ENCODE measurements around the gene GREB1. TPM values are rescaled to one million over a fixed set of nuclear protein-coding genes. Genes with fewer than 3 reads are reported as not detected.

The GREB1 gene
- polyA plus RNA-seq, 1 of the 3 experiments (the other 2 are of a cell fraction) = 2.9 TPM

GRCh38 chr2:11583840-11584524 lies 50.1 kb downstream of the GREB1 start:
- Histone ChIP-seq H3K9me3 (no peaks in the 10 kb centered on the region), H3K4me2 (peak overlapping the region; percentile 48; the same call in 1 of the 2 replicates), H2AFZ (ENCODE audit: low read depth) (no peak overlapping the region), H3F3A (replicated peaks; ENCODE audit: insufficient read depth) (no peaks in the 10 kb centered on the region), H3K27ac (ENCODE audit: low read depth in 2 of 2, low read length in 1 of 2) (peak overlapping the region in 1 of 2 experiments; percentile 80; a peak in 2 of 4 replicates), H4K20me1 (ENCODE audit: insufficient read depth) (no peaks in the 10 kb centered on the region), H3K79me2 (ENCODE audit: insufficient read depth) (no peaks in the 10 kb centered on the region), H3K4me1 (ENCODE audit: control insufficient read depth in 1 of 2, insufficient read depth in 2 of 2, low read depth in 1 of 2, low read length in 1 of 2) (no peaks in the 10 kb centered on the region; a peak in 2 of 4 replicates), H3K27me3 (ENCODE audit: insufficient read depth) (no peaks in the 10 kb centered on the region), H3K4me3 (ENCODE audit: low read depth in 2 of 2, low read length in 1 of 2) (no peak overlapping the region; a peak in 1 of 4 replicates), H3K9me2 (no peaks in the 10 kb centered on the region), H3K9ac (peak overlapping the region; percentile 25; the same call in 1 of the 2 replicates), H3K36me3 (replicated peaks in 1 of 2; ENCODE audit: control insufficient read depth in 1 of 2, insufficient read depth in 2 of 2, low read length in 1 of 2) (peaks cover 0 to 2% of the 10 kb centered on the region in 2 experiments)
- 52% methylated on average over 14 of the region's 14 CpGs for WGBS (ENCODE audit: low lambda C conversion rate)
- TF ChIP-seq EP300 (IDR thresholded peaks at IDR 0.05; ENCODE audit: borderline replicate concordance in 1 of 2, low read depth in 1 of 2, low read length in 1 of 2) (peak in 1 of 2 experiments; percentile 12; a peak in 1 of 4 replicates), TCF12 (IDR thresholded peaks at IDR 0.05) (peak; percentile 53), PBX3 (IDR thresholded peaks at IDR 0.05) (no peak; the same call in 1 of the 2 replicates), FOSL2 (IDR thresholded peaks at IDR 0.05; ENCODE audit: borderline replicate concordance, low read depth) (peak; percentile 98), SMC3 (IDR thresholded peaks at IDR 0.05; ENCODE audit: low read depth, low read length) (peak; percentile 92), RCOR1 (IDR thresholded peaks at IDR 0.05; ENCODE audit: low read length) (peak; percentile 49; the same call in 1 of the 2 replicates), GATA2 (CRISPR knock-in tag; IDR thresholded peaks at IDR 0.05) (no peak), TEAD4 (IDR thresholded peaks at IDR 0.05; ENCODE audit: borderline replicate concordance, insufficient read depth) (no peak), CHD2 (IDR thresholded peaks at IDR 0.05; ENCODE audit: low read length, partially characterized antibody) (peak; percentile 63), POLR2AphosphoS5 (IDR thresholded peaks at IDR 0.05; ENCODE audit: low read depth, low read length) (no peak; the same call in 1 of the 2 replicates), RFX5 (IDR thresholded peaks at IDR 0.05; ENCODE audit: low read length) (peak; percentile 75), MAX (IDR thresholded peaks at IDR 0.05; ENCODE audit: low read depth) (peak; percentile 85), NFIC (IDR thresholded peaks at IDR 0.05; ENCODE audit: borderline replicate concordance) (no peak), CTCF (IDR thresholded peaks at IDR 0.05) (peak; percentile 100), MXI1 (IDR thresholded peaks at IDR 0.05; ENCODE audit: low read depth, low read length) (peak; percentile 77), YY1 (IDR thresholded peaks at IDR 0.05; ENCODE audit: low read depth) (no peak), JUND (IDR thresholded peaks at IDR 0.05) (peak; percentile 92), RAD21 (IDR thresholded peaks at IDR 0.05; ENCODE audit: low read length) (peak; percentile 100), SIN3A (IDR thresholded peaks at IDR 0.05; ENCODE audit: borderline replicate concordance, low read depth, low read length) (peak; percentile 64; the same call in 1 of the 2 replicates)
- peak; percentile 95 for DNase-seq
- ChIA-PET POLR2A (interaction anchor here (0.6 to 1.3 kb wide), 2 partner anchors 101 to 107 kb away, joined by 3 to 6 read pairs; no protein-coding TSS in a partner anchor), CTCF (interaction anchor here (0.5 to 14.7 kb wide), 89 partner anchors 8 to 799 kb away, joined by 3 to 708 read pairs (median 5); partner anchors contain the start of genes E2F6 and GREB1)
